GM06990 (cell line): ENCODE data around the gene CCDC14.

Source experiments
- DNase-seq: peaks from one replicate; pipeline ENCODE4 v3.0.0-alpha.2; 2011; ENCODE audit not compliant: insufficient read length; ENCODE audit errors: extremely low read depth
- H3K27me3 ChIP-seq: replicated peaks from 2 replicates; pipeline ENCODE4 v1.6.0; 2011; ENCODE audit warnings: low read length; ENCODE audit not compliant: control insufficient read depth, insufficient read depth
- H3K36me3 ChIP-seq: 2 replicates; pipeline ENCODE4 v1.5.1; 2011; ENCODE audit warnings: low read length; ENCODE audit not compliant: control insufficient read depth, insufficient read depth
- H3K4me3 ChIP-seq: replicated peaks from 2 replicates; pipeline ENCODE4 v1.5.1; 2011; ENCODE audit warnings: low read depth, mild to moderate bottlenecking, control low read depth, low read length
- CTCF ChIP-seq: IDR thresholded peaks from 2 replicates; pipeline ENCODE4 v1.5.1; 2011; ENCODE audit warnings: low read length, control low read depth, mild to moderate bottlenecking, inconsistent platforms; ENCODE audit not compliant: insufficient read depth, poor library complexity, severe bottlenecking

CCDC14 gene

DNA sequence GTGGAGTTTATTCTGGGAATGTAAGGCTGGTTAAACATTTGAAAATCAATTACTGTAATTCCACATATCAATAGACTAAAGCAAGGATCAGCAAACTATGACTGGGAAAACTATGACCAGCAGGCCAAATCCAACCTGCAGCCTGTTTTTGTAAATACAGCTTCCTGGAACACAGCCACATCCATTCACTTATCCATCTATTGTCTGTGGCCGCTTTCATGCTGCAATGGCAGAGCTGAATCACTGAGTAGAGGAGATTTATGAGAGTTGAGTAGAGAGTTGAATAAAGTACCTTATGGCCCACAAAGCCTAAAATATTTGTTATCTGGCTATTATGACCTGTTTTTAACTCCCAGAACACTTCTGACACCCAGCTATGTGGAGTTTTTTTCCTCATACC lies 89.1 kb downstream of the CCDC14 start:
- H3K27me3 ChIP-seq = no peaks in the 10 kb centered on the region
- no peaks in the 10 kb centered on the region for H3K36me3 ChIP-seq
- no peak for DNase-seq
- H3K4me3 ChIP-seq = no peak overlapping the region
- TF ChIP-seq CTCF = no peak

- Histone ChIP-seq H3K4me3 (no peak overlapping the region), H3K27me3 (no peaks in the 10 kb centered on the region), H3K36me3 (no peaks in the 10 kb centered on the region)
- DNase-seq = no peak
- no peak for TF ChIP-seq CTCF
These were observed 91.0 kb downstream of the CCDC14 start for GRCh38 chr3:123870033-123870432.

DNA sequence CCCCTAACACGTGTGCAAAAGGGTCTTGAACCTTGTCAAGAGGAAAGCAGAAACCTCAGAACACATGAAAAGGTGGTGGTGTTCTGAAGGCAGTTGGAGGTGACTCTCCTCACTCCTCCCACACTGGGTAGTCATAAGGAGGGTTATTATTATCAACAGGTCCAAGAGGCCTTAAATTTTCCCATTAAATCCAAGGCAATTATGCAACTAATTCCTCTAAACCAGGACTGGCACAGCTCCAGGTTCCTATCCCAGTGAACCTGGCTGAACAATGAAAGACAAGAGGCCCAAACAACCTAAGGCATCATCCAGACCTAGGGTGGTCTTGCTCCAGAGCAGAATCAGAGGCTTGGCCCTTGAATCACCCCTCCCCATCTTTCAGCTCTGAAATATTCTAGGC lies 91.9 kb downstream of the CCDC14 start:
- no peak for TF ChIP-seq CTCF
- DNase-seq = no peak
- Histone ChIP-seq H3K27me3 (no peaks in the 10 kb centered on the region), H3K4me3 (no peak overlapping the region), H3K36me3 (no peaks in the 10 kb centered on the region)

DNA sequence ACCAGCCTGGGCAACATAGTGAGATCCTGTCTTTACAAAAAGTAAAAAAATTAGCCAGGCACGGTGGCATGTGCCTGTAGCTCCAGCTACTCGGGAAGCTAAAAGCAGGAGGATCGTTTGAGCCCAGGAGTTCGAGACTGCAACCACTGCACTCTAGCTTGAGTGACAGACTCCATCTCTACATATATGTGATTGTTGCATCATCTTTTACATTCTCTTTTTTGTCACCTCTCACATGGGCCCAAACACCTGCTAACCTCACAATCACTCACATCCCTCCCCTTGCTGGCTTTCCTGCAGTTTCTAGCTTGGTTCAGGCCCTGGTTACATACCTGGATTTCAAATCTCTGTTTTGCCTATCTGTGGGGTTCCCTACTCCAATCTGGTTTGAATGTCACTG lies 96.3 kb downstream of the CCDC14 start:
- no peak for DNase-seq
- no peak overlapping the region for H3K4me3 ChIP-seq

More for the DNA sequence above, 96.3 kb downstream of the CCDC14 start:
- Histone ChIP-seq H3K27me3 (no peaks in the 10 kb centered on the region), H3K36me3 (no peaks in the 10 kb centered on the region)
- TF ChIP-seq CTCF = no peak
